Measurements from ENCODE around the gene SLC38A4. TPM values are rescaled to one million over a fixed set of nuclear protein-coding genes. Genes with fewer than 3 reads are reported as not detected.

SLC38A4 gene
- polyA plus RNA-seq, 3 donors, result not detected

DNA sequence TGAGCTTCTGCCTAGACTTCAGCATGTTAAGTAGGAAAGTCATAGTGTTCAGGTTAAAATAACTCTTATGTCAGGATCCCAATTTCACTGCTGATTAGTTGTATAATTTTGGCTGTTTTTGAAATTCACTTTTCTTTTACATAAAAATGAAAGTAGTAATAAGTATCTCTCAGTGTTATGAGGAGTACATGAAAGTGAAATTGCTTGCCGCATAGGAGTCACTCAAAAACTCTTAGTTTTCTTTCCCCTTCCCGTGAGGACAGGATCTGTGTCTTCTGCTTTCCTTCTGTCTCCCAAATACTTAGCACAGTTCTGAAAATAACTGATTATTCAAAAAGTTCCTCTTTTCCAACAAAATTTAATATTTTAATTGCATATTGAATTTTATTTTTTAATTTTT is 100.5 kb downstream of the SLC38A4 start:
- Histone ChIP-seq H3K4me1 (ENCODE audit: control insufficient read depth in 1 of 2, insufficient read depth in 2 of 2, low read length in 2 of 2) (no peaks in the 10 kb centered on the region), H3K9me3 (replicated peaks in 1 of 2; ENCODE audit: control insufficient read depth in 1 of 2, insufficient read depth in 1 of 2, low read length in 2 of 2) (no peaks in the 10 kb centered on the region), H2AFZ (ENCODE audit: insufficient read depth, low read depth, low read length, poor library complexity, severe bottlenecking) (no peak overlapping the region), H3K9ac (ENCODE audit: insufficient read depth, low read length, poor library complexity, severe bottlenecking) (no peak overlapping the region), H3K36me3 (replicated peaks in 1 of 2; ENCODE audit: control insufficient read depth in 1 of 2, insufficient read depth in 2 of 2, low read length in 2 of 2) (no peaks in the 10 kb centered on the region), H3K4me3 (replicated peaks in 1 of 3; ENCODE audit: low read depth in 2 of 3, low read length in 3 of 3) (no peak overlapping the region), H4K20me1 (ENCODE audit: insufficient read depth, low read length) (no peaks in the 10 kb centered on the region), H3K4me2 (replicated peaks; ENCODE audit: extremely low read depth, low read length, poor library complexity, severe bottlenecking) (no peak overlapping the region), H3K27ac (ENCODE audit: low read depth in 1 of 2, low read length in 2 of 2) (no peak overlapping the region), H3K79me2 (ENCODE audit: insufficient read depth, low read length) (no peaks in the 10 kb centered on the region), H3K27me3 (ENCODE audit: control insufficient read depth in 2 of 2, insufficient read depth in 2 of 2, low read length in 2 of 2) (no peaks in the 10 kb centered on the region)
- Mint-ChIP-seq H3K9me3 (peaks cover 0 to 12% (median 10%) of the 10 kb centered on the region in 7 donors), H3K36me3 (no peaks in the 10 kb centered on the region), H3K27ac (no peak overlapping the region), H3K4me1 (peaks cover 2% of the 10 kb centered on the region), H3K4me3 (no peak overlapping the region), H3K27me3 (ENCODE audit: low read depth in 3 of 3) (no peaks in the 10 kb centered on the region)
- TF ChIP-seq, protein P1, sequence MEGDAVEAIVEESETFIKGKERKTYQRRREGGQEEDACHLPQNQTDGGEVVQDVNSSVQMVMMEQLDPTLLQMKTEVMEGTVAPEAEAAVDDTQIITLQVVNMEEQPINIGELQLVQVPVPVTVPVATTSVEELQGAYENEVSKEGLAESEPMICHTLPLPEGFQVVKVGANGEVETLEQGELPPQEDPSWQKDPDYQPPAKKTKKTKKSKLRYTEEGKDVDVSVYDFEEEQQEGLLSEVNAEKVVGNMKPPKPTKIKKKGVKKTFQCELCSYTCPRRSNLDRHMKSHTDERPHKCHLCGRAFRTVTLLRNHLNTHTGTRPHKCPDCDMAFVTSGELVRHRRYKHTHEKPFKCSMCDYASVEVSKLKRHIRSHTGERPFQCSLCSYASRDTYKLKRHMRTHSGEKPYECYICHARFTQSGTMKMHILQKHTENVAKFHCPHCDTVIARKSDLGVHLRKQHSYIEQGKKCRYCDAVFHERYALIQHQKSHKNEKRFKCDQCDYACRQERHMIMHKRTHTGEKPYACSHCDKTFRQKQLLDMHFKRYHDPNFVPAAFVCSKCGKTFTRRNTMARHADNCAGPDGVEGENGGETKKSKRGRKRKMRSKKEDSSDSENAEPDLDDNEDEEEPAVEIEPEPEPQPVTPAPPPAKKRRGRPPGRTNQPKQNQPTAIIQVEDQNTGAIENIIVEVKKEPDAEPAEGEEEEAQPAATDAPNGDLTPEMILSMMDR (IDR thresholded peaks at IDR 0.05), result no peak
- WGBS (ENCODE audit: insufficient coverage), result no CpG with 5 or more reads among the region's 2 CpGs
- intact Hi-C loops (cut with micrococcal nuclease), result no loop called here
- no peak for DNase-seq

DNA sequence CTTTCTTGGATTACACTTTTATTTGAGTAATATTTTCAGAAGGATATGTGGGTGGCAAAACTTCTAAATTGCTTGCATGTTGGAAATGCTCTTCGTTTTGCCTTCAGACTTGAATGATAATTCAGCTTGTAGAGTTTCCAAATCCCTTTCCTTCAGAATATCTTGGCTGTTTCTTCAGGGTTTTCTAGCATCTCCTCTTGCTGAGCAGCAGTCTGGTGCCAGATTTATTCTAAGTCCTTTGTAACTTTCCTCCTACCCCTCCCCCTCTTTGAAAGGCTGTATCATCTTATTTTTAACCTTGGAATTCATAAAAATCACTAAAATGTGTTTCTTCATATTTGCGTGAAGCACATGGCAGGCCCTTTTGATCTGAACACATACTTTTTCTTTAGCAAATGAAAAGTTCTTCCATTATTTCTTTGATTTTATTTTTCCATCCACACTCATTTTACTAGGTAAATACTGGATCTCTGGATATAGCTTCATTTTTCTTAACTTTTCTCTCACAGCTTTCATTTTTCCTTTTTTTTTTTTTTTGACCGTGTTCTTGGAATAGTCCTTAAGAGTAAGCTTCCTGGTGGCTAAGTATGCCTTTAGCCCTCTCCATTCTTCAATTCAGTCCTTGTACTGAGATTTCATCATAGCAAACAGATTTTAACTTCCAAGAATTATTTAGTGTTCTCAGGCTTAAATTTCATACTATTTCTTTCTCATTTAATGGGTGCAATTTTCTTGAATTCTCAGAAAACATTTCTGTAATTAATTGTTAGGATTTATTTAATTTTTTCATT is 102.0 kb downstream of the SLC38A4 start:
- peaks cover 2 to 7% (median 4%) of the 10 kb centered on the region in 7 donors for H3K9me3 Mint-ChIP-seq

More for the DNA sequence above, 102.0 kb downstream of the SLC38A4 start:
- Histone ChIP-seq H2AFZ (ENCODE audit: insufficient read depth, low read depth, low read length, poor library complexity, severe bottlenecking) (no peak overlapping the region), H3K4me1 (ENCODE audit: control insufficient read depth in 1 of 2, insufficient read depth in 2 of 2, low read length in 2 of 2) (no peaks in the 10 kb centered on the region), H3K4me2 (replicated peaks; ENCODE audit: extremely low read depth, low read length, poor library complexity, severe bottlenecking) (no peak overlapping the region), H3K27ac (ENCODE audit: low read depth in 1 of 2, low read length in 2 of 2) (no peak overlapping the region), H3K27me3 (ENCODE audit: control insufficient read depth in 2 of 2, insufficient read depth in 2 of 2, low read length in 2 of 2) (no peaks in the 10 kb centered on the region), H3K4me3 (replicated peaks in 1 of 3; ENCODE audit: low read depth in 2 of 3, low read length in 3 of 3) (no peak overlapping the region), H3K9me3 (replicated peaks in 1 of 2; ENCODE audit: control insufficient read depth in 1 of 2, insufficient read depth in 1 of 2, low read length in 2 of 2) (no peaks in the 10 kb centered on the region), H3K9ac (ENCODE audit: insufficient read depth, low read length, poor library complexity, severe bottlenecking) (no peak overlapping the region), H4K20me1 (ENCODE audit: insufficient read depth, low read length) (no peaks in the 10 kb centered on the region), H3K79me2 (ENCODE audit: insufficient read depth, low read length) (no peaks in the 10 kb centered on the region), H3K36me3 (replicated peaks in 1 of 2; ENCODE audit: control insufficient read depth in 1 of 2, insufficient read depth in 2 of 2, low read length in 2 of 2) (no peaks in the 10 kb centered on the region)
- H3K27me3 Mint-ChIP-seq (ENCODE audit: low read depth in 3 of 3), result no peaks in the 10 kb centered on the region
- intact Hi-C loops (cut with micrococcal nuclease), result no loop called here
- TF ChIP-seq, protein P1 (IDR thresholded peaks at IDR 0.05), result no peak
- H3K36me3 Mint-ChIP-seq, result no peaks in the 10 kb centered on the region
- DNase-seq, result no peak
- H3K27ac Mint-ChIP-seq, result no peak overlapping the region
- no peak overlapping the region for H3K4me3 Mint-ChIP-seq
- H3K4me1 Mint-ChIP-seq, result peaks cover 2% of the 10 kb centered on the region
- WGBS (ENCODE audit: insufficient coverage), result 90% methylated on average over 2 of the region's 3 CpGs

Measured in CD14-positive monocyte (primary cell).